Activated T-helper 17 cell treated with anti-CD3 and anti-CD28 coated beads, Interleukin-2, amount 50 U/mL, for 72 hours (primary cell): ENCODE measurements around the gene YAF2. TPM values are rescaled to one million over a fixed set of nuclear protein-coding genes. Genes with fewer than 3 reads are reported as not detected.
"Not testable (repeated sequence)": the region's sequence is repeated elsewhere in the genome, so short reads cannot be mapped to it uniquely, and the experiment has no call there.

Experiments used
- ATAC-seq: fragments of 150-1000 bp; cut with Tn5 transposase; replicated peaks from 2 replicates; pipeline ENCODE4 v1.10.0; 2021; ENCODE audit warnings: mild to moderate bottlenecking, moderate library complexity
- H3K27ac Mint-ChIP-seq: one replicate; pipeline ENCODE4 v1.8.0; 2022; ENCODE audit warnings: mixed read lengths
- H3K27me3 Mint-ChIP-seq: one replicate; pipeline ENCODE4 v1.8.0; 2022; ENCODE audit warnings: mixed read lengths
- H3K36me3 Mint-ChIP-seq: one replicate; pipeline ENCODE4 v1.8.0; 2022; ENCODE audit warnings: low read depth, mild to moderate bottlenecking, mixed read lengths
- H3K4me1 Mint-ChIP-seq: one replicate; pipeline ENCODE4 v1.8.0; 2022; ENCODE audit warnings: mixed read lengths
- H3K4me3 Mint-ChIP-seq: one replicate; pipeline ENCODE4 v1.8.0; 2022; ENCODE audit warnings: mild to moderate bottlenecking, mixed read lengths
- H3K9me3 Mint-ChIP-seq: one replicate; pipeline ENCODE4 v1.8.0; 2022; ENCODE audit warnings: mixed read lengths
- total RNA-seq, 2 donors: library from RNA; stranded (reverse); gene quantifications; one replicate each; pipeline ENCODE4 v1.2.3, GENCODE V29; 2022

YAF2 gene
- total RNA-seq, 2 donors from 2014 or later = 31.7 to 32.9 TPM

GRCh38 chr12:42267413-42268190 is 29.6 kb upstream of the YAF2 start:
- Mint-ChIP-seq H3K36me3 (no peaks in the 10 kb centered on the region), H3K27me3 (no peaks in the 10 kb centered on the region), H3K4me3 (no peak overlapping the region), H3K27ac (no peak overlapping the region), H3K4me1 (no peaks in the 10 kb centered on the region), H3K9me3 (no peaks in the 10 kb centered on the region)
- ATAC-seq = no peak

- Mint-ChIP-seq H3K4me3 (no peak overlapping the region), H3K4me1 (no peaks in the 10 kb centered on the region), H3K9me3 (no peaks in the 10 kb centered on the region), H3K27me3 (no peaks in the 10 kb centered on the region), H3K36me3 (no peaks in the 10 kb centered on the region), H3K27ac (no peak overlapping the region)
- no peak for ATAC-seq
These were observed 28.7 kb upstream of the YAF2 start for GRCh38 chr12:42266579-42267230.

GRCh38 chr12:42262271-42262670 is 24.2 kb upstream of the YAF2 start:
- Mint-ChIP-seq H3K27ac (no peak overlapping the region), H3K4me1 (no peaks in the 10 kb centered on the region), H3K27me3 (peaks cover under 1% of the 10 kb centered on the region)

GRCh38 chr12:42261708-42262107 is 23.7 kb upstream of the YAF2 start:
- no peak overlapping the region for H3K27ac Mint-ChIP-seq
- no peak overlapping the region for H3K4me3 Mint-ChIP-seq
- no peaks in the 10 kb centered on the region for H3K36me3 Mint-ChIP-seq
- no peaks in the 10 kb centered on the region for H3K4me1 Mint-ChIP-seq
- H3K9me3 Mint-ChIP-seq = no peaks in the 10 kb centered on the region
- H3K27me3 Mint-ChIP-seq = peaks cover 3% of the 10 kb centered on the region
- peak; percentile 75 for ATAC-seq

More at GRCh38 chr12:42262271-42262670, 24.2 kb upstream of the YAF2 start:
- H3K36me3 Mint-ChIP-seq = no peaks in the 10 kb centered on the region
- no peak for ATAC-seq
- H3K4me3 Mint-ChIP-seq = no peak overlapping the region
- H3K9me3 Mint-ChIP-seq = no peaks in the 10 kb centered on the region

- H3K27ac Mint-ChIP-seq = no peak overlapping the region
- peaks cover 4% of the 10 kb centered on the region for H3K4me1 Mint-ChIP-seq
- peaks cover 3% of the 10 kb centered on the region for H3K27me3 Mint-ChIP-seq
- no peak for ATAC-seq
- H3K4me3 Mint-ChIP-seq = no peak overlapping the region
- no peaks in the 10 kb centered on the region for H3K9me3 Mint-ChIP-seq
- H3K36me3 Mint-ChIP-seq = no peaks in the 10 kb centered on the region
These were observed 22.5 kb upstream of the YAF2 start for GRCh38 chr12:42260518-42260917.

- Mint-ChIP-seq H3K27ac (no peak overlapping the region), H3K4me1 (peaks cover 4% of the 10 kb centered on the region), H3K4me3 (no peak overlapping the region), H3K9me3 (no peaks in the 10 kb centered on the region), H3K36me3 (no peaks in the 10 kb centered on the region), H3K27me3 (peaks cover 3% of the 10 kb centered on the region)
- ATAC-seq = no peak
These were observed 21.7 kb upstream of the YAF2 start for GRCh38 chr12:42259699-42260098.

- Mint-ChIP-seq H3K27ac (no peak overlapping the region), H3K27me3 (peaks cover 3% of the 10 kb centered on the region), H3K36me3 (no peaks in the 10 kb centered on the region), H3K4me1 (peaks cover 4% of the 10 kb centered on the region), H3K4me3 (no peak overlapping the region), H3K9me3 (peaks cover 6% of the 10 kb centered on the region)
- ATAC-seq = no peak
These were observed 17.8 kb upstream of the YAF2 start for GRCh38 chr12:42255866-42256261.

GRCh38 chr12:42255221-42255865 is 17.3 kb upstream of the YAF2 start:
- ATAC-seq = no peak

GRCh38 chr12:42252645-42253044 is 14.6 kb upstream of the YAF2 start:
- not testable (repeated sequence) for H3K27ac Mint-ChIP-seq, H3K4me1 Mint-ChIP-seq, H3K27me3 Mint-ChIP-seq, ATAC-seq, H3K36me3 Mint-ChIP-seq, H3K9me3 Mint-ChIP-seq, H3K4me3 Mint-ChIP-seq

More at GRCh38 chr12:42255221-42255865, 17.3 kb upstream of the YAF2 start:
- no peaks in the 10 kb centered on the region for H3K36me3 Mint-ChIP-seq
- H3K4me1 Mint-ChIP-seq = peaks cover 4% of the 10 kb centered on the region
- no peak overlapping the region for H3K4me3 Mint-ChIP-seq
- H3K27me3 Mint-ChIP-seq = peaks cover 3% of the 10 kb centered on the region
- no peak overlapping the region for H3K27ac Mint-ChIP-seq
- peaks cover 6% of the 10 kb centered on the region for H3K9me3 Mint-ChIP-seq

GRCh38 chr12:42249033-42249432 is 11.0 kb upstream of the YAF2 start:
- ATAC-seq = not testable (repeated sequence)

GRCh38 chr12:42240131-42240750 is 2.2 kb upstream of the YAF2 start:
- Mint-ChIP-seq H3K27me3 (no peaks in the 10 kb centered on the region), H3K9me3 (no peaks in the 10 kb centered on the region), H3K27ac (no peak overlapping the region), H3K4me1 (peaks cover 14% of the 10 kb centered on the region), H3K4me3 (no peak overlapping the region), H3K36me3 (peaks cover 15% of the 10 kb centered on the region)
- no peak for ATAC-seq

More at GRCh38 chr12:42249033-42249432, 11.0 kb upstream of the YAF2 start:
- not testable (repeated sequence) for H3K9me3 Mint-ChIP-seq, H3K36me3 Mint-ChIP-seq, H3K27ac Mint-ChIP-seq, H3K27me3 Mint-ChIP-seq, H3K4me1 Mint-ChIP-seq, H3K4me3 Mint-ChIP-seq

GRCh38 chr12:42237853-42238239 is 202 bp downstream of the YAF2 start:
- Mint-ChIP-seq H3K27me3 (no peaks in the 10 kb centered on the region), H3K36me3 (peaks cover 38% of the 10 kb centered on the region), H3K4me1 (peaks cover 19% of the 10 kb centered on the region), H3K27ac (no peak overlapping the region), H3K9me3 (no peaks in the 10 kb centered on the region), H3K4me3 (peak overlapping the region; percentile 90)
- ATAC-seq = peak; percentile 47

- Mint-ChIP-seq H3K4me3 (peak overlapping the region; percentile 90), H3K9me3 (no peaks in the 10 kb centered on the region), H3K36me3 (peaks cover 44% of the 10 kb centered on the region), H3K27me3 (no peaks in the 10 kb centered on the region), H3K4me1 (peaks cover 19% of the 10 kb centered on the region), H3K27ac (peak overlapping the region; percentile 86)
- peak; percentile 83 for ATAC-seq
These were observed 796 bp downstream of the YAF2 start for GRCh38 chr12:42237052-42237852.

- peaks cover 46% of the 10 kb centered on the region for H3K36me3 Mint-ChIP-seq
- no peaks in the 10 kb centered on the region for H3K9me3 Mint-ChIP-seq
- no peak for ATAC-seq
- H3K27ac Mint-ChIP-seq = no peak overlapping the region
- peaks cover 19% of the 10 kb centered on the region for H3K4me1 Mint-ChIP-seq
- H3K27me3 Mint-ChIP-seq = no peaks in the 10 kb centered on the region
- peak overlapping the region; percentile 45 for H3K4me3 Mint-ChIP-seq
These were observed 2.0 kb downstream of the YAF2 start for GRCh38 chr12:42236017-42236416.
